Stimulated activated memory B cell treated with anti-CD40 and anti-IgM and Interleukin-4, amounts not matched to agents 10 μg/mL and 1 μg/mL and 100 μg/mL, for 72 hours (primary cell): ENCODE data around the gene PLTP.

Experiments
- ATAC-seq: fragments of 150-1000 bp; cut with Tn5 transposase; 2 replicates; pipeline ENCODE4 v1.10.0; 2021
- H3K27ac Mint-ChIP-seq: one replicate; pipeline ENCODE4 v1.8.0; 2022; ENCODE audit warnings: mild to moderate bottlenecking, mixed read lengths
- H3K27me3 Mint-ChIP-seq: one replicate; pipeline ENCODE4 v1.8.0; 2022; ENCODE audit warnings: mixed read lengths
- H3K36me3 Mint-ChIP-seq: one replicate; pipeline ENCODE4 v1.8.0; 2022; ENCODE audit warnings: mixed read lengths
- H3K4me1 Mint-ChIP-seq: one replicate; pipeline ENCODE4 v1.8.0; 2022; ENCODE audit warnings: mixed read lengths
- H3K4me3 Mint-ChIP-seq: one replicate; pipeline ENCODE4 v1.8.0; 2022; ENCODE audit warnings: mild to moderate bottlenecking, moderate library complexity, mixed read lengths
- H3K9me3 Mint-ChIP-seq: one replicate; pipeline ENCODE4 v1.8.0; 2022; ENCODE audit warnings: mixed read lengths

The PLTP gene

GRCh38 chr20:45898285-45898684 is 13.7 kb downstream of the PLTP start:
- no peaks in the 10 kb centered on the region for H3K9me3 Mint-ChIP-seq
- peaks cover 23% of the 10 kb centered on the region for H3K4me1 Mint-ChIP-seq
- no peak for ATAC-seq
- H3K27ac Mint-ChIP-seq = no peak overlapping the region
- no peak overlapping the region for H3K4me3 Mint-ChIP-seq
- peaks cover 44% of the 10 kb centered on the region for H3K36me3 Mint-ChIP-seq
- H3K27me3 Mint-ChIP-seq = no peaks in the 10 kb centered on the region

GRCh38 chr20:45897692-45898091 is 14.3 kb downstream of the PLTP start:
- Mint-ChIP-seq H3K27me3 (no peaks in the 10 kb centered on the region), H3K36me3 (peaks cover 44% of the 10 kb centered on the region), H3K9me3 (no peaks in the 10 kb centered on the region), H3K4me3 (no peak overlapping the region), H3K27ac (no peak overlapping the region), H3K4me1 (peaks cover 23% of the 10 kb centered on the region)
- ATAC-seq = no peak

GRCh38 chr20:45897289-45897688 is 14.7 kb downstream of the PLTP start:
- Mint-ChIP-seq H3K27me3 (no peaks in the 10 kb centered on the region), H3K9me3 (no peaks in the 10 kb centered on the region), H3K4me3 (no peak overlapping the region), H3K27ac (no peak overlapping the region), H3K36me3 (peaks cover 44% of the 10 kb centered on the region), H3K4me1 (peaks cover 23% of the 10 kb centered on the region)
- no peak for ATAC-seq

GRCh38 chr20:45896641-45897161 is 15.3 kb downstream of the PLTP start:
- Mint-ChIP-seq H3K36me3 (peaks cover 44% of the 10 kb centered on the region), H3K27ac (no peak overlapping the region)
- no peak for ATAC-seq

GRCh38 chr20:45894797-45895196 is 17.2 kb downstream of the PLTP start:
- peaks cover 33% of the 10 kb centered on the region for H3K4me1 Mint-ChIP-seq
- peaks cover 44% of the 10 kb centered on the region for H3K36me3 Mint-ChIP-seq
- no peaks in the 10 kb centered on the region for H3K27me3 Mint-ChIP-seq
- ATAC-seq = no peak
- no peak overlapping the region for H3K4me3 Mint-ChIP-seq
- H3K9me3 Mint-ChIP-seq = no peaks in the 10 kb centered on the region
- H3K27ac Mint-ChIP-seq = no peak overlapping the region

More at GRCh38 chr20:45896641-45897161, 15.3 kb downstream of the PLTP start:
- Mint-ChIP-seq H3K4me3 (no peak overlapping the region), H3K27me3 (no peaks in the 10 kb centered on the region), H3K9me3 (no peaks in the 10 kb centered on the region), H3K4me1 (peaks cover 26% of the 10 kb centered on the region)

GRCh38 chr20:45893831-45894230 is 18.1 kb downstream of the PLTP start:
- Mint-ChIP-seq H3K27me3 (no peaks in the 10 kb centered on the region), H3K4me3 (no peak overlapping the region), H3K36me3 (peaks cover 40% of the 10 kb centered on the region), H3K4me1 (peaks cover 43% of the 10 kb centered on the region), H3K27ac (peak overlapping the region; percentile 88), H3K9me3 (no peaks in the 10 kb centered on the region)
- no peak for ATAC-seq

GRCh38 chr20:45892828-45893500 is 19.0 kb downstream of the PLTP start:
- Mint-ChIP-seq H3K9me3 (no peaks in the 10 kb centered on the region), H3K27me3 (no peaks in the 10 kb centered on the region), H3K4me1 (peaks cover 49% of the 10 kb centered on the region), H3K4me3 (peak overlapping the region; percentile 90), H3K27ac (peak overlapping the region; percentile 88), H3K36me3 (peaks cover 32% of the 10 kb centered on the region)
- ATAC-seq = peak; percentile 68

GRCh38 chr20:45892049-45892825 is 19.7 kb downstream of the PLTP start:
- no peaks in the 10 kb centered on the region for H3K9me3 Mint-ChIP-seq
- no peaks in the 10 kb centered on the region for H3K27me3 Mint-ChIP-seq
- peaks cover 25% of the 10 kb centered on the region for H3K36me3 Mint-ChIP-seq
- H3K4me1 Mint-ChIP-seq = peaks cover 49% of the 10 kb centered on the region
- peak overlapping the region; percentile 88 for H3K27ac Mint-ChIP-seq
- peak overlapping the region; percentile 90 for H3K4me3 Mint-ChIP-seq
- ATAC-seq = no peak

- Mint-ChIP-seq H3K27me3 (no peaks in the 10 kb centered on the region), H3K36me3 (peaks cover 20% of the 10 kb centered on the region), H3K4me1 (peaks cover 56% of the 10 kb centered on the region), H3K4me3 (peak within 1 kb of the TSS; percentile 90), H3K27ac (peak within 1 kb of the TSS; percentile 88), H3K9me3 (no peaks in the 10 kb centered on the region)
- peak; percentile 90 for ATAC-seq
These were observed 20.7 kb downstream of the PLTP start, which contains the start of the genes CTSA and NEURL2 for GRCh38 chr20:45890985-45891983. Gene CTSA, plus strand, starts transcription at chr20:45891335. Its CDS starts 234 bp downstream, at chr20:45891569. Gene NEURL2, minus strand, starts transcription at chr20:45891208. Its CDS starts 217 bp downstream, at chr20:45890991.

GRCh38 chr20:45890077-45890984 is 21.6 kb downstream of the PLTP start:
- H3K9me3 Mint-ChIP-seq = no peaks in the 10 kb centered on the region
- ATAC-seq = peak; percentile 18
- H3K4me1 Mint-ChIP-seq = peaks cover 58% of the 10 kb centered on the region
- no peaks in the 10 kb centered on the region for H3K27me3 Mint-ChIP-seq
- H3K27ac Mint-ChIP-seq = peak overlapping the region; percentile 88
- H3K4me3 Mint-ChIP-seq = peak overlapping the region; percentile 90
- peaks cover 20% of the 10 kb centered on the region for H3K36me3 Mint-ChIP-seq

GRCh38 chr20:45888681-45889080 is 23.3 kb downstream of the PLTP start:
- Mint-ChIP-seq H3K27me3 (no peaks in the 10 kb centered on the region), H3K36me3 (peaks cover 13% of the 10 kb centered on the region), H3K27ac (peak overlapping the region; percentile 88), H3K4me3 (no peak overlapping the region), H3K4me1 (peaks cover 66% of the 10 kb centered on the region), H3K9me3 (no peaks in the 10 kb centered on the region)
- ATAC-seq = no peak

GRCh38 chr20:45887346-45887715 is 24.6 kb downstream of the PLTP start, which contains the start of gene SPATA25:
Gene SPATA25, minus strand, starts transcription at chr20:45887622. Its CDS starts 32 bp downstream, at chr20:45887590.
- ATAC-seq = no peak
- Mint-ChIP-seq H3K27ac (no peak within 1 kb of the TSS), H3K36me3 (peaks cover 26% of the 10 kb centered on the region), H3K4me1 (peaks cover 66% of the 10 kb centered on the region), H3K27me3 (no peaks in the 10 kb centered on the region), H3K9me3 (no peaks in the 10 kb centered on the region), H3K4me3 (no peak within 1 kb of the TSS)

GRCh38 chr20:45886590-45887345 is 25.2 kb downstream of the PLTP start:
- H3K4me1 Mint-ChIP-seq = peaks cover 66% of the 10 kb centered on the region
- H3K36me3 Mint-ChIP-seq = peaks cover 27% of the 10 kb centered on the region
- H3K9me3 Mint-ChIP-seq = no peaks in the 10 kb centered on the region
- H3K4me3 Mint-ChIP-seq = no peak overlapping the region
- no peak overlapping the region for H3K27ac Mint-ChIP-seq
- no peak for ATAC-seq
- no peaks in the 10 kb centered on the region for H3K27me3 Mint-ChIP-seq
